AG10803 (cell line): Measurements from ENCODE around the gene MOCS1.
A peak's percentile ranks its signal among the peaks of the same experiment; 100 is the strongest.

ENCODE experiments used
- DNase-seq: peaks from one replicate; pipeline ENCODE4 v3.0.0; 2010; ENCODE audit warnings: low read depth
- H3K4me3 ChIP-seq: 2 replicates; pipeline ENCODE4 v1.5.1; 2011; ENCODE audit warnings: mild to moderate bottlenecking, low read length, control low read depth
- CTCF ChIP-seq: conservative IDR thresholded peaks from 2 replicates; pipeline ENCODE4 v1.5.1; 2011; ENCODE audit warnings: mild to moderate bottlenecking, low read length, control low read depth, inconsistent platforms

Gene MOCS1

DNA sequence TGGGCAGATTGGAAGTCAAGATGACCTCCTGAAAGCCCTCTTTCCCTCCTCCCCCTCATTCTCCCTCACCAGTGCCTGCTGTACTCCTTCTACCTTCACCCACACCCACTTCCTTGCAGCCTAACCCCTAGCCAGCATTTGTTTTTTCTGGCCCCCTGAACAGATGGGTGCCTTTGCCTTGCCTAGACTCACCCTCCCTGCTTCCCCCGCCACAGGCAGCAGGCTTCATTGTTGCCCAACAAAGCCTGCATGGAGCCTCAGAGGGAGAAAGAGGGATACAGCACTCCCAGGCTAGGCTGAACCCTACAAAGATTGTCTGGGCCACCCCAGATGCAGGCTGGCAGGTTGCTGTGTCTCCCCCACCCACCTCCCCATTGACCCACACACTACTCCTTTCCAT is 2.7 kb downstream of the MOCS1 start:
- no peak for TF ChIP-seq CTCF
- no peak for DNase-seq
- no peak overlapping the region for H3K4me3 ChIP-seq

DNA sequence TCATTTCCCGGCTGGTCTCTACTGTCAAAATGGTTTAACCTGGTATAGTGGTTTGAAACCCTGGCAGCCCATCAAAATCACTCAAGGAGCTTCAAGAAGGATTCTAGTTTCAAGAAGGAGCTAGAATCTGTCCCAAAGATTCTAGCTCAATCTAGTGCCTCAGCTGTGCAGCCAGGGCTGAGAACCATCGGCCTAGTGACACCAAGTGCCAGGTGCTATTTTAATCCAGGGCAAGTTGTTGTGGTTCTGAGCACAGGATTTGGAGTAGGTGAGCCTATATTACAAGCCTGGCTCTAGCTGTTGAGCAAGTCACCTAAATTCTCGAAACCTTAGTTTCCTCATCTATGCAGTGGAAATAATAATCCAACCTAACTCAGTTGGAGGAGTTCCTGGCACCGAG is 3.7 kb downstream of the MOCS1 start:
- DNase-seq, result no peak
- no peak for TF ChIP-seq CTCF
- no peak overlapping the region for H3K4me3 ChIP-seq

DNA sequence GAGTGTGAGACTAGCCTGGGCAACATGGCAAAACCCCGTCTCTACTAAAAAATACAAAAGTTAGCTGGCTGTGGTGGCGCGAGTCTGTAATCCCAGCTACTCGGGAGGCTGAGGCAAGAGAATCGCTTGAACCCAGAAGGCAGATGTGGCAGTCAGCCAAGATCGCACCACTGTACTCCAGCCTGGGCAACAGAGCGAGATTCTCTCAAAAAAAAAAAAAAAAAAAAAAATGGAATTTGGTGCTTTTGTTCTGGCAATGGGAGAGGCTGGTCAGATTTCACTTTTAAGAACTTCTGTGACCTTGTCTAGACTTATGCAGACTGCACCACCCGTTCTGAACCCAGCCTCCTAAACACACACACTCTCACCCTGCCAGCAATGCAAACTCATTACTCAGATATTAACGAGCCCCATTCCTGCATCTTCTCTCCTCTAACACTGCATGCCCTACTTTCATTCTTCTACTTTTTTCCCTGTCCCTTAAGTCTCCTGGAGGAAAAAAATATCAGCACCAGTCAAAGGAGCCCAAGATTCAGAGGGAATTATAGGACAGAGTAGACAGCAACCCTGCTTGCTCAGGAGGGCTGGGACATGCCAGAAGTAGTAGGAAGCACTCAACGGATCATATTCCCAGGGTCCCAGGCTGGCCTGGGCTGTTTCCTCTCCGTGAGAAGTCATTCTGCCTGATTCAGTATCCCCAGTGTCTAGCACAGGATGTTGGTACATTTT is 4.4 kb downstream of the MOCS1 start:
- peak; percentile 60 for DNase-seq
- no peak for TF ChIP-seq CTCF
- H3K4me3 ChIP-seq, result no peak overlapping the region

DNA sequence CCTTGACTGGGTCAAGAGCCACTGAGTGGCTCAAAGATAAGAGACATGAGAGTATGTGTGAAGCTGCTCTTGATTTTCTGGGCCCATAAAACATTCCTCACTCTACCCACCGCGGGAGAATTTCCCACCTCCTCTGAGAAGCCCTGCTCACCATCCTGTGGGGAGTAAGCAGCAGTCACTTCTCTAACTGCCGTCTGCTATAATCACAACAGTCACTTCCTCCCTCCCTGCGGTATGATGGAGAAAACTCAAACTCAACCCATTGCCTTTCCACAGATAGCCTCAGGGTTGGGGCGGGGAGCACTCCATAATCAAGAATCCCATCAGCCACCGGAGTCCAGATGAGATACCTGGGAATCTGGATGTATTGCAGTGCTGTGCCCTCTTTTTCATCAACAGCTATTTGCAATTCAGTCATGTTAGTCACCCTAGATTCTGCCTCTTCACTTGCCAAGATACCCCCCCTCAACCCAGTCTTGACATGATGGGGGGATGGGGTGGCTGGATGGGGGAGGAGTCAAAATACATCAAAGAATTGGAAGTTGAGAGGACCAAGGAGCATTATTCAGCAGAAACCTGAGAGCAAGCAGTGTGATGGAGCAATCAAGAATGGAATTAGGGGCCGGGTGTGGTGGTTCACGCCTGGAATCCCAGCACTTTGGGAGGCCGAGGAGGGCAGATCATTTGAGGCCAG is 5.1 kb downstream of the MOCS1 start:
- no peak overlapping the region for H3K4me3 ChIP-seq
- peak; percentile 27 for DNase-seq
- no peak for TF ChIP-seq CTCF

- DNase-seq, result no peak
- H3K4me3 ChIP-seq, result no peak overlapping the region
- no peak for TF ChIP-seq CTCF
Observed at GRCh38 chr6:39927159-39927558, 7.1 kb downstream of the MOCS1 start.

DNA sequence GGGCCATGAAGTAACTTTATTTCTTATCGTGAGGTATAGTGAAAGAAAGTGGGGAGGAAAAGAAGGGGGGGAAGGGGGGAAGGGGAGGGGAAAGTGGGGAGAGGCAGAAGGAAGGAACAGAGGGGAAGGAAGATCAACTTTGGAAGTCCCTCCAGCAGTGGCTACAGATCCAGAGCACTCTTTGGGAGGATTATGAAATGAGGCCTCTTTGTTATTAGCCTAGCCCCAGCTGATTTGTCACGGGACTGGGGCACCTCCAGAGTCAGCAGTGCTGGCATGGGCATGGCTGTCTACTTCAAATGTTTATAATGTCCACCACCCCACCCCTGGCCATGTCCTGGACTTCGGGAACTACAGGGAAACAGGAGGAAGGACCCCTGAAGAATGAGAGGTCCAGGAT is 7.6 kb downstream of the MOCS1 start:
- no peak for DNase-seq
- TF ChIP-seq CTCF, result no peak

DNA sequence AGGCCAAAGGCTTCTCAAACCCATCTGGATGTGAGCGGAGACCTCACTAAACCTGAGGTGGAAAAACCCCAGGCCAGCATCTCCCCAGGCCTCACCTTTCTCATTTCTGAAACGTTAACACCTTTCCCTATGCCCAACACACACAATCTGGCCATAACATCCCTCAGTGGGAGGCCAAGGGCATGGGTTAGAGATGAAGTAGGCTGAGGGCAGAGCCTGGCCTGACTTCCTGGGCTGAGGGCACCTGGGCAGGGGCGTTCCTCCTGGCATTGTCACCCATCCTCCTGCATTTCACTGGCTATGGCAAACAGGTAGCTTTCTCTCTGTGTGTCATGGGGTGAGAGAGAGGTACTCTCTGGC is 8.4 kb downstream of the MOCS1 start:
- no peak overlapping the region for H3K4me3 ChIP-seq
- no peak for TF ChIP-seq CTCF
- no peak for DNase-seq

More for the DNA sequence above, 7.6 kb downstream of the MOCS1 start:
- H3K4me3 ChIP-seq, result no peak overlapping the region
